NCI-H1417 treated with DMSO at 0.1 percent for 48 hours (cell line): Measurements from ENCODE around the gene SLC4A1AP.
A peak's percentile ranks its signal among the peaks of the same experiment; 100 is the strongest.

Experiments used
- DNase-seq: peaks from one replicate; lab custom pipeline; 2025; lab: John Stamatoyannopoulos, UW

The SLC4A1AP gene

DNA sequence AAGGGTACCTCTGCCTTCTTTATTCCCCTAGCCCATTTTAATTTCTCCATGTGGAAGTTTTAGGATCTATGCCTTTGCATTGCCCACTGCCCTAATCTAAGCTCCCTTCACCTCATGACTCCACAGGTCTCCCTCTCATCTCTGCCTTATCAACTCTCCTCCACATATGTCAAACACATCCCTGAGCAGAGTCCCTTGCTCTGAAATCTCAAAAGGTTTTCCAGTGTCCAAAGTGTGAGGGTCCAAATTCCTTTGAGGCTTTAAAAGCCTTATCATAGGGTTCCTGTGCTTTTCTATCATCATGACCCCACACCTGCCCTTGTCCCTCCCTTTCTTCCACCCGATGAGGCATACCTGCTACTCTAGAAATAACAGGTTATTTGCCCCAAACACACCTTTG is 38.6 kb downstream of the SLC4A1AP start:
- DNase-seq: no peak

DNA sequence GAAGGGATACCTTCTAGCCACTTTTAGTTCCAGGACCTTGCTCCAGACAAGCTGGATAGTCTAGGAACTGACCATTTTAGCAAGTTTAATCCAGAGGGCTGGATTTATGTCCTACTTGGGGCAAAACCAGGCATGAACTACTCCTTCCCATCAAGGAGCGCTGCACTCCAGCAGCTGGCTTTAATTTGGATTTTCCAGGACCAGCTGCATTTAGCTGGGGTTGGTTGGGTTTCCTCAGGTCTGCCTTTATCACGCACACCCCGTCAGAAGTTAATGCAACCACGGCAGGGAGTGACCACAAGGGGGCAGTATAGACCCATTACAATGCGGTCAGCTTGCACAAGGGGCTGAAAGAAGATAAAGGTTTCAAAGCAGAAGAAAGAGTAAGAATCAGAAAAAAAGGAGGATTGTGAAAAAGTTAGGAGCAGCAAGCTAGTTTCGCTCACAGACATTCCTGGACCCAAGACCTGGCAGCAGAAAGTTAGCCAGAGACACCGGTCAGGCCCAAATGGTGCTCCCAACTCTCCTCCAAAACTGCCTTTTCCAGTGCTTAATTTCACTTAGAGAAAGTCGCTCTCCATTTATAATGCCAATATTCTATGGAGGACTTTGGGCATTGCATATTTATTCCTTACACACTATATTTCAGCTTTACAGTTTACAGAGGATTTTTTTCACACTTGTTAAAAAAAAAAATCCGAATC is 40.1 kb downstream of the SLC4A1AP start:
- DNase-seq: peak; percentile 57

DNA sequence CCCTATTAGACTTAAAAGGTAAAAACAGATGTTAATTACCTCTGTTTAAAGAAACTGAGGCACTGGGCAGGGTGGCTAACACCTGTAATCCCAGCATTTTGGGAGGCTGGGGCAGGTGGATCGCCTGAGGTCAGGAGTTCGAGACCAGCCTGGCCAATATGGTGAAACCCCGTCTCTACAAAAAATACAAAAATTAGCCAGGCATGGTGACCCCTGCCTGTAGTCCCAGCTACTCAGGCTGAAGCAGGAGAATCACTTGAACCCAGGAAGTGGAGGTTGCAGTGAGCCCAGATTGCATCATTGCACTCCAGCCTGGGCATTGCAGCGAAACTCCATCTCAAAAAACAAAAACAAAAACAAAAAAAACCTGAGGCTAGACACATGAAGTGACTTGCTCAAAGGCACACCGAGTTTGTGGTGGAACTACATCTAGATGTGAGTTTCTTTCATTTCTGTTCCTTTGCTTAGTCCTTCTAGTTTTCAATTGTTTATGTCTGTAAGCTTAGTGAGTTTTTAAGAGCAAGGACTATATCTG is 40.7 kb downstream of the SLC4A1AP start:
- no peak for DNase-seq

DNA sequence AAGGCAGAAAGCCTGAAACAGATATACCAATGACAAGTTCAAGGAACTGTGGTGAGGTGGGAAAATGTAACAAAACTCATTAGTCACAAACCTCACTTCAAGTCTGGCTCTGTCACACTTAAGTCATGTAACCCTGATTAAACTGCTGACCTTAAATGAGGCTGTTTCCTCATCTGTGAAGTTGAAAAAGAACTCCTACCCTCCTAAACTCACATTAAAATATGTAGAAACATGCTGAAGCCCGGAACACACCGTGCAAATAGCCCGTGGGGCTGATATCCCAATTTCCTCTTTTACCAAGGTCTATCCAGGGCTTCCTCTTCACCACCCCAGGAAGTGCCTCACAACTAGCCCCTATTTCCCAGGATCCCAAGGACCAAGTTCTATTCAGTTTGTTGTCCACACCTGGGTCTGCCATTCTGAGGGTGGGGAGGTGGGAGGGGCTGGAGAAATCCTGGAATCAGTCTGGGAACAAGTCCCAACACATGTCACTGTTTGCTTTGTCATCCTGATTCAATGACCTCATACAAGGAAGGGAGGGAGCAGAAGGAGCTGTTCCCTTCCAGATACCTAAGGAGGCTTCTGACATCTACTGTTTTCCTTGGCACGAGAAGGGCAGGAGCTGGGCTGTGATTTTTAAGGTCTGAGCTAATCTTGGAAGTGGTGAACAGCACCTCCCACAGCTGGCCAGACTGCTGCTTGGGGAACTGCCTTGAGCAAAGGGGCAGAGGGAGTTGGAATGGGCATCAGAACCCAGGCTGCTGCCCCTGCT is 42.3 kb downstream of the SLC4A1AP start:
- no peak for DNase-seq

DNA sequence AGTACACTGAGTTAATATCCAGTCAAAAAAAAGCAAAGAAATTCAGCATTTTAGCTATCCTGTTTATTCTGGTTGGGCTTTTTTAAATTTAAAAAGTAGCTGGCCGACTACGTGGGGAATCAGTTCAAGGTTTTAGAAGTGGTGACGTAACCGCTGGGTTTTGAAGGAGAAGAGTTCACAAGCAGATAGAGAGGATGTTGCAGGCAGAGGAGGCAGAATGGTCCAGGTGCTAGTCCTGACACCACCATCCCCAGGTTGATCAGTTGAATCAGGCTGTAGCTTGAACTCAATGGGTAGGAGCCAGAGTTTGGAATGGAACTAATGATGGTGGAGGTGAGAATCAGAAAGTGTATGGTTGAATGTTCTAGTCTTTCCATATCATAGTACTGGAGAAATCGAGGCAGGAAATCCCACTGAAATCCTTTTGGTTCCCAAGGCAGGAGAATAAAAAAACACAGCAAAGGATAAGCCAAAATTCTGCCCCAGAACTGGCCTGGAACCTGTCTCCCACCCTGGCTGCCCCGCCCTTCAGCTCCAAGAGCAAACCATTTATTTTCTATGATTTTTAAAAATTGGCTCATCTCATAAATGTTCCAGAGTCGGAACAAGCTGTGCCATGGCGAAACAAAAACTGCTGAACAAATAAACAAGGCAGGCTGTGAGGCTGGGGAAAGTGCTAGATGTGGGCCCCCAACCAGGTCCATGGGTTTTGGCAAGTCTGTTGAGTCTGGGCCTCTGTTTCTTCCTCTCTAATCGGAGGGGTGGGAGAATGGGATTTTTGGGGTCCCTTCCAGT is 44.0 kb downstream of the SLC4A1AP start:
- DNase-seq: no peak

DNA sequence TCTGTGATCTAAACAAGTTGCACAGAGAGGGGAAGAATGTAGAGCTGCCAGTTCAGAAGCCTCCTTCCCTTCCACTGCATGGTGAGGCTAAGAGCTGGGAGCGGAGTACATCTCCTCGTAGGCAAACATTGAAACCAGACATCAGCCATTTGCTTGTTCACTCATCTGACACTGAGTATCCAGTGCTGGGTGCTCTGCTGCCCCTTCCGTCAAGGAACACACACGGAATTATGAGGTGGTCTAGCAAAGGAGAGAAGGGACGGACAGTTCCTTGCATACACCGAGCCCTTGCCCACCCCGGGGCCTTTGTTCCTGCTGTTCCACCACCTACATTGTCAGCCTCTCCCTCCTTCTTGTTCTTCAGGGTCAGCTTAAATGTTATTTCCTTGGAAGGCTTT is 44.6 kb downstream of the SLC4A1AP start:
- DNase-seq: no peak

DNA sequence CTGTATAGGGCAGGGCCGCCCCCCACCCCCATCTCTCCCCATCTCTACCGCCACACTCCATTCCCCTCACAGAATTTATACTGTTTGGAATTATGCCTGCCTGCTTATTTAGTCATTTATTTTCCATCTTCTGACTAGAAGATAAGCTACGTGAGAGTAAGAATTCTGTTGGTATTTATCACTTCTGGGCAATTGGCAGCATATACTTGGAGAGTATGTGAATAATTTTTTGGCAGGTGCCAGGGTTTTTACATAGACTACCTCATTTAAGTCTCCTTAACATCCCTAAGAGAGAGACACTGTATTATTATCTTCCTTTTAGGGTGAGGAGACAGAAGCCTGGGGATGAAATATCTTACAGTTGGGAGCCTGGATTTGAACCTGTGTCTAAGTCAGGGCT is 45.0 kb downstream of the SLC4A1AP start:
- DNase-seq: no peak

DNA sequence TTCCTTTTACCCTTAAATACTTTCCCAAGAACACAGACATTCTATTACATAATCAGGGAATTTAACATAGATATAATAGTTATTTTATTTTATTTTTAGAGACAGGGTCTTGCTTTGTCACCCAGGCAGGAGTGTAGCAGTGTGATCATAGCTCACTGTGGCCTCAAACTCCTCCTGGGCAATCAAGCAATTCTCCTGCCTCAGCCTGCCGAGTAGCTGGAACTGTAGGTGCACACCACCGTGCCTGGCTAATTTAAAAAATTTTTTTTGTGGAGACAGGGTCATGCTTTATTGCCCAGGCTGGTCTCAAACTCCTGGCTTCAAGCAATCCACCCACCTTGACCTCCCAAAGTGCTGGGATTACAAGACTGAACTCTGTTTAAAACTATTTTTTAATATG is 45.6 kb downstream of the SLC4A1AP start:
- DNase-seq: no peak

DNA sequence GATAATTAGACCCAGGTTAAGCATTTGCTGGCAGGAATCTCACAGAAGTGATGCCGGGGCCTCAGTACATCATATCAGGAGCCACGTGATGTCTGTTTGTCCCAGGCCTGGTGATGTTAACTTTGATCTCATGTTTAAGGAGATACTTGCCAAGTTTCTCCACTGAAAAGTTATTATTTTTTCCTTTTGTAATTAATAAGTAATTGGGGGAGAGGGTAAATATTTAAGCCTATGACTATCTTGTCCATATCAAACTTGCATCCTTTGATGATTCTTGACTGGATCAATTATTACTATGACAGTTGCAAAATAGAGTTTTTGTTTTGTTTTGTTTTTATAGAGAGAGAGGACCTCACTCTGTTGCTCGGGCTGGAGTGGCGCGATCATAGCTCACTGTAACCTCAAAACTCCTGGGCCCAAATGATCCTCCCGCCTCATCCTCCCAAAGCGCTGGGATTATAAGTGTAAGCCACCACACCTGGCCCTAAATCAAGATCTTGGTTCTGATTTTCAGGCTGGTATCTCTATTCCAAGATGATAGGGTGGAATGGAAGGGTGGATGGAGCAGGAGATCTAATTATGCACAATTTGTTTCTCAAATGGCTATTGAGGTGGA is 46.4 kb downstream of the SLC4A1AP start:
- DNase-seq: no peak

DNA sequence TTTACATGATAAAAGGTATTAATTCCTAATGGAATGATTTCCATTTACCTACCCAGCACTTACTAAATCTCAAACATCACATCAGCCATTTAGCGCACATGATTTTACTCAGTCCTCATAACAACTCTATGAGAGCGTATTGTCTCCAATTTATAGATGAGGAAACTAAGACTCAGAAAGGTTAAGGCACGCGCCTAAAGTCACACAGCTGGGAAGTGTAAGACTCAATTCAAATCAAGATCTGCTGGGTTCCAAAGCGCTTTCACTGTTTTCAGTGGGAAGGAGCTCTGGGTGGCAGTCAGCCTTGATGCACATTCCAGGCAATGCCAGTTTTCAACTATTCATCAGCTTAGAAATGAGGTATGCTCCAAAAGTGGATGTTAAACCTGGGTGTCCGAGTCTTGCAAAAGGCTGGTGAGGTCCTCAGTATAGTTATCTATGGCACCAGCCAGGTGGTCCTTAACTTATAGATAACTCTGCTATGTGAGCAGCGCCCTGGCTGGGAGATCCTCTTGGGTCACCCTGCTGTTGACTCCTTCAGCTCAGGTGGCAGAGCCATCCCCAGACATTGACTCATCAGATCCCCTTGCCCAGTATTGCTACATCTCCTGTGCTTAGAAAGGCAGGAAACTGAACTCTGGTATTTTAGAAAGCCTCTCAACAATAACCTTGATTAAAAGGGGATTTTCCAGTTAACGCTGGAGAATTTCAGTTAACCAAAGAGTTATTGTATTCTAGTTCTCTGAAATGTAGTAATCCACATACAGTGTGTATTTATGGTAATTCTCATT is 47.1 kb downstream of the SLC4A1AP start:
- DNase-seq: no peak

DNA sequence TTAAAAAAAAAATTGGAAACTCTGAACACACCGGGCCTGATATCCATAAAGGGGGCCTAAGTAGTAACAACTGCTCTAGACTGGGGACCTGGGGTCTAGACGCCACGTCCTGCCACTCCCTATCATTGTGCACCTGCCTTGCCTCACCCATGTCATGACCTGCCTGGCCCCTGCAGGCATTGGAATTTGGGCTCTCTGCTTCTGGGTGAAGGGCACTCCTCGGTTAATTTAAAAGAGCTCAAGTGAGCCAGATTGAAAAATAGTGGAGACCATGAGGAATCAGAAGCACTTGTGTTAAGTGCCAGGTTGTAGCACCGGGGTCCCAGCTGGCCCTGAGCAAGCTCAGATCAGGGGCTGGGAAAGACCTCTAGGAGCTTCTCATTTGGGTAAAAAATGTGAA is 48.1 kb downstream of the SLC4A1AP start:
- DNase-seq: no peak

DNA sequence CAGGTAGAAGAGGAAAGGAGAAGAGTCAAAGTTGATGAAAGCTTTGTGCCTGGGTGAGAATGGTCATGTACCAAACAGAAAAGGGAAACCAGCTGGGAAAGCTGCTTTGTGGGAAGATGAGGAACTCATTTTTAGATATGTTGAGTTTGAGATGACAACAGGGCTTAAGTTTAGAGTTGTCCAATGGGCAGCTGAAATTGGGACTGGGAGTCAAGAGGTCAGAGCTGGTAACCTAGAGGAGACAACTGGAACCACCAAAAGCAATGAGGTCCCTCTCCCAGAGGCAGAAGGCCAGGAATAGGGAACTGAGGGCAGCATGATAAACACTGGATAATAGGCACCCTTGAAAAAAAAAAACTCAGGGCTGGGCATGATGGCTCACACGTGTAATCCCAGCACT is 48.8 kb downstream of the SLC4A1AP start:
- no peak for DNase-seq

DNA sequence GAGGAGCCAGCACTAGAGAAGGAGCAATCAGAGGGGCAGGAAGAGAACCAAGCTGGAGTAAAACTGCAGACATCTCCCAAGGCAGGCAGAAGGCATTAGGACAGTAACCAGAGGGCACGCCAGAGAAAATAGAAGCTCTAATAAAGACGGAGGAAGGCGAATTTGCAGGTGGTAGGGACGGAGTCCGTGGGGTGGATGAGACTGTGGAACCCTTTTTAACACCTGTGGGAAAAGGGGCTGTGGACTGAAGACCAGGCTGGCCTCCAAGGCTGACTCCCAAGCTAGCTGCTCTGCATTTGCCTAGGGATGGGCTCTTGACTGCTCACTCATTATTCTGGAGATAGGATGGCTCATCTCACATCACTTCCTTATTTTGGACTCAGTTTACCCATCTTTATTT is 49.5 kb downstream of the SLC4A1AP start:
- DNase-seq: no peak

DNA sequence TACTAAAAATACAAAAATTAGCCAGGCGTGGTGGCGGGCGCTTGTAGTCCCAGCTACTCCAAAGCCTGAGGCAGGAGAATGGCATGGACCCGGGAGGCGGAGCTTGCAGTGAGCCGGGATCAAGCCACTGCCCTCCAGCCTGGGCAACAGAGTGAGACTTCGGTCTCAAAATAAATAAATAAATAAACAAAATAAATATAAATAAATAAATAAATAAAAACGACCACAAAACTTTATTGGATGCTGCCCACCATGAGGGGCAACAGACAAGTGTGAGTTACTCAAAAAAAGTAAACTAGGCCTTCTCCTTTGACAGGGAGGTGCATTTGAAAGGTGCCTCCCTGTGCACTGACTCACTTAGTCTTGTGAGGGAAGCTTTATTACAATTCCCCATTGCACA is 50.4 kb downstream of the SLC4A1AP start:
- DNase-seq: no peak

DNA sequence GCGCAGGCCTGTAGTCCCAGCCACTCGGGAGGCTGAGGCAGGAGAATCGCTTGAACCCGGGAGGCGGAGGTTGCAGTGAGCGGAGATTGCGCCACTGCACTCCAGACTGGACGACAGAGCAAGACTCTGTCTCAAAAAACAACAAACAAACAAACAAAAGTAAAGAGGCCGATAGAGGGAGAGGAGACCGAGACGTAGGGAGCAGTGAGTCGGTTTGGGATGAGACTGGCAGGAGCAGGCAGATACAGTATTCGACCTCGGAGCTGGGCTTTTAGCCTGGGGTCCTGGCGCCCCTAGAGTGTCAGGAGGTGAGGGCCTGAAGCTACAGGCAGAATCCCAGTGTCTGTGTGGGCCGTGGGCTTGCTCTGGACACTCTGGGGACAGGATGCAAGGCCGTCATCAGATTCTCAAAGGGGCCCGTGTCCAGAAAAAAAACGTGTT is 51.2 kb downstream of the SLC4A1AP start:
- no peak for DNase-seq

DNA sequence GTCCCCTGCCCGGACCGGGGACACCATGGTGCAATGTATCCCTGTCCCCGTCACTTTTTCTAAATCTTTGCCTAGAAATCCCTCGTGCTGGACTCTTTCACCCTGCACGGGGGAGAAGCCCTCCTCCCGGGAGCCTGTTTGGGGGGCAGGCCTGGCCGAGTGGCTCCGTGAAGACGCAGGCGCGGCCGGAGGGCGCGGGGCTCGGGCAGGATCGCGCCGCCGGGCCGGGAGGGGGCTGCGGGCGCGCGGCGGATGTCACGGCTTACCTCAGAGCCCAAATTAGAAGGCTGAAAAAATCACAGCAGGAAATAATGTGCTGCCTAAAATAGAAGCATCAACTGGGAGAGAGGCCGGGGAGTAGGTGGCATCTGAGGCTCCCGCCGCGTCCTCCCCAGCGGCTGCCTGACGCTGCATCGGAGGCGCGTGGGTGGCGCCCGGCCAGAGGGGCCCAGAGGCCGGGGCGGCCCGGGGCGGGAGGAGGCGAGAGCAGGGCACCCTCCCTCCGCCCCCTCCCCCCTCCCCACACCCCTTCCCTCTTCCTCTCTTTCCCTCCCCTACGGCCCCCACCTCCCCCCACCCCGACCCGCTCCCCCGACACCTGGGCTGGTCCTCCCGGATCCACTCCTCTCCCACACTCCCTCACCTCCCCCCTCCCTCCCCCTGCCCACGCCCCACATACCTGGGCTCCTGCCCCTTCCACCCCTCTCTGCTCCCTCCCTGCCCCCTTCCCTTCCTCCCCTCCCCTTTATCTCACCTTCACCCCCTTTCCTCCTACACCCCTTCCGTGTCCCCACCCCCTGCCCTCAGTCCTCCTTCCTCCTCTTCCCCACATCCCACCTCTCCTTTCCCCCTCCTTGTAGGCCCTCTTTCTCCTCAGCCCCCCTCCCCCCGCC is 51.9 kb downstream of the SLC4A1AP start:
- no peak for DNase-seq

DNA sequence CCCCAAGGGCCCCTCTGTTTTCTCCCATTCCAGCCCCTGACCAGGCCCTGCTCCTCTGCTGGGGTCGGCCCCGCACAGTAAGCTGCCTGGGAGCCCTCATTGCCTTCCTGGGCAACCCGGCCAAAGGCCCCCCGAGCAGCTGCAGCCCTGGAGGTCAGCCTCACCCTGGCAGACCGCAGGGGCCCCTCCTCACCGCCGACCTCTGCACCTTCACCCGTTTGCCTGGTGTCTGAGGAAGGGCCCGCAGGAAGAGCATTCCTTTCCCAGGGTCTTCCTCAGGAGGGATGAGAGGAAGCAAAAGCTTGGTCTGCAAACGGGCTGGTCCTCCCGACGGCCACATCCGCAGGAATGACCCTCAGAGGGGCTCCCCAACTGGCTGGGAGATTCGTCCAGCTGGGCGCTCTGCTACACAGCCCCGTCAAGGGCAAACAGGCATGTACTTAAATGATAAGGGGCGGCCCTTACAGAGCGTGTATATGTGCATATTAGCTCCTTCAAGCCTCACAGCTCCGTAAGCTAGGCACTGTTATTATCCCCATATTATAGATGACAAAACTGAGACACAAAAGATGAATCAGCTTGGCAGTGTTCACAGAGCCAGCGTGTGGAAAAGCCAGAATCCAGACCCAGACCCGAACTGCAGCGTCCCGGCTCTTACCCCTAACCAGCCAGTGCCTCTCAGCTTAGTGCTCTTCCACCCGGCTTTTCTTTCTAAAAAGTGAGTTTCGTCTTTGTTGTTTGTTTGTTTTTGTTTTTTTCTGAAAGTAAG is 52.8 kb downstream of the SLC4A1AP start:
- no peak for DNase-seq

DNA sequence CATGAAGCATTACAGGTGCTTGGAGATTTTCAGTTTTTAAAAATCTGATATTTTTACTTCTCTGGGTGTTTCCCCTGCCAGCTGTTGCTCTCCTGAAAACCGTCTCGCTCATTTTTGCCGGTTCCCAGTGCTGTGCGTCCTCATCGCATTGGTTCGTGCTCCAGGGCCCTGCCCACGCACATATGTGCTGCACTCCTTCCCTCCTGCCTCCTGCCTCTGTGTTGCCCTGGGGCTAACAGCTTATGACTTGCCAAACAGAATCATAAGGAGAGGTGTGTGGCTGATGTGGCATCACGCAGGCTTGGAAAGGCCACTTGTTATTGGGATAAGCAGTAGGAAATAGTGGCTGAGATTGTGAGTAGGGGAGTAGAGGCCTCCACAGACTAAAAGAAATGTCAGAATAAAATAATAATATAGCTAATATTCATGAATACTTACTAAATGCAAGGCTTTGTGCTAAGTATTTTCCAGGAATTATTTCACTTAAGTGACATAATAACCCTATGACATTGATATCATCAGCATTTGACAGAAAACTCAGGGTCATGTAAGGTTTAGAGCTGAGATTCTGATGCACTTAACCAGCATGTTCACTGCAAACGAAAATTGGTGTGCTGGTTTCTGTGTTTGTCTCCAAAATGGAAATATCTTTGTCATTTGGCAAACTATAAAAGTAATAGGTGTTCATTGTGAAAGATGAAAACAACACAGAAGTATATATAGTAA is 53.5 kb downstream of the SLC4A1AP start:
- DNase-seq: no peak
